OCI-M2 (cell line): ENCODE results near the gene LIPG.

Source experiments
- DNase-seq: peaks from one replicate; lab custom pipeline; 2025; ENCODE audit not compliant: unreplicated experiment; lab: John Stamatoyannopoulos, UW

Gene LIPG

GRCh38 chr18:49610022-49610445, 48.2 kb downstream of the LIPG start:
- no peak for DNase-seq

- no peak for DNase-seq
Observed at GRCh38 chr18:49611316-49611715, 49.5 kb downstream of the LIPG start.

- no peak for DNase-seq
Observed at GRCh38 chr18:49612515-49613033, 50.7 kb downstream of the LIPG start.

GRCh38 chr18:49613141-49613640, 51.3 kb downstream of the LIPG start:
- no peak for DNase-seq

GRCh38 chr18:49613641-49614151, 51.8 kb downstream of the LIPG start:
- no peak for DNase-seq

GRCh38 chr18:49616618-49617328, 54.9 kb downstream of the LIPG start:
- no peak for DNase-seq

GRCh38 chr18:49617329-49617695, 55.5 kb downstream of the LIPG start:
- DNase-seq = no peak

GRCh38 chr18:49617865-49618264, 56.0 kb downstream of the LIPG start:
- DNase-seq = no peak

GRCh38 chr18:49618742-49619681, 57.2 kb downstream of the LIPG start:
- DNase-seq = no peak

GRCh38 chr18:49619801-49620200, 57.9 kb downstream of the LIPG start:
- DNase-seq = no peak

- no peak for DNase-seq
Observed at GRCh38 chr18:49621301-49621700, 59.4 kb downstream of the LIPG start.

- no peak for DNase-seq
Observed at GRCh38 chr18:49621717-49622351, 60.0 kb downstream of the LIPG start.

- DNase-seq = no peak
Observed at GRCh38 chr18:49623571-49623970, 61.7 kb downstream of the LIPG start.

- DNase-seq = no peak
Observed at GRCh38 chr18:49625021-49625691, 63.3 kb downstream of the LIPG start.

- no peak for DNase-seq
Observed at GRCh38 chr18:49626842-49627467, 65.1 kb downstream of the LIPG start.

- no peak for DNase-seq
Observed at GRCh38 chr18:49628119-49628518, 66.3 kb downstream of the LIPG start.

- DNase-seq = no peak
Observed at GRCh38 chr18:49628881-49629795, 67.3 kb downstream of the LIPG start.

- DNase-seq = no peak
Observed at GRCh38 chr18:49630246-49630699, 68.4 kb downstream of the LIPG start.
